Glomerular visceral epithelial cell (primary cell): ENCODE results near the gene CDHR2.

ENCODE experiments used
- DNase-seq: peaks from one replicate; pipeline ENCODE4 v3.0.0-alpha.2; 2016; ENCODE audit errors: extremely low spot score

The CDHR2 gene, protein sequence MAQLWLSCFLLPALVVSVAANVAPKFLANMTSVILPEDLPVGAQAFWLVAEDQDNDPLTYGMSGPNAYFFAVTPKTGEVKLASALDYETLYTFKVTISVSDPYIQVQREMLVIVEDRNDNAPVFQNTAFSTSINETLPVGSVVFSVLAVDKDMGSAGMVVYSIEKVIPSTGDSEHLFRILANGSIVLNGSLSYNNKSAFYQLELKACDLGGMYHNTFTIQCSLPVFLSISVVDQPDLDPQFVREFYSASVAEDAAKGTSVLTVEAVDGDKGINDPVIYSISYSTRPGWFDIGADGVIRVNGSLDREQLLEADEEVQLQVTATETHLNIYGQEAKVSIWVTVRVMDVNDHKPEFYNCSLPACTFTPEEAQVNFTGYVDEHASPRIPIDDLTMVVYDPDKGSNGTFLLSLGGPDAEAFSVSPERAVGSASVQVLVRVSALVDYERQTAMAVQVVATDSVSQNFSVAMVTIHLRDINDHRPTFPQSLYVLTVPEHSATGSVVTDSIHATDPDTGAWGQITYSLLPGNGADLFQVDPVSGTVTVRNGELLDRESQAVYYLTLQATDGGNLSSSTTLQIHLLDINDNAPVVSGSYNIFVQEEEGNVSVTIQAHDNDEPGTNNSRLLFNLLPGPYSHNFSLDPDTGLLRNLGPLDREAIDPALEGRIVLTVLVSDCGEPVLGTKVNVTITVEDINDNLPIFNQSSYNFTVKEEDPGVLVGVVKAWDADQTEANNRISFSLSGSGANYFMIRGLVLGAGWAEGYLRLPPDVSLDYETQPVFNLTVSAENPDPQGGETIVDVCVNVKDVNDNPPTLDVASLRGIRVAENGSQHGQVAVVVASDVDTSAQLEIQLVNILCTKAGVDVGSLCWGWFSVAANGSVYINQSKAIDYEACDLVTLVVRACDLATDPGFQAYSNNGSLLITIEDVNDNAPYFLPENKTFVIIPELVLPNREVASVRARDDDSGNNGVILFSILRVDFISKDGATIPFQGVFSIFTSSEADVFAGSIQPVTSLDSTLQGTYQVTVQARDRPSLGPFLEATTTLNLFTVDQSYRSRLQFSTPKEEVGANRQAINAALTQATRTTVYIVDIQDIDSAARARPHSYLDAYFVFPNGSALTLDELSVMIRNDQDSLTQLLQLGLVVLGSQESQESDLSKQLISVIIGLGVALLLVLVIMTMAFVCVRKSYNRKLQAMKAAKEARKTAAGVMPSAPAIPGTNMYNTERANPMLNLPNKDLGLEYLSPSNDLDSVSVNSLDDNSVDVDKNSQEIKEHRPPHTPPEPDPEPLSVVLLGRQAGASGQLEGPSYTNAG (N-terminal part only)

DNA sequence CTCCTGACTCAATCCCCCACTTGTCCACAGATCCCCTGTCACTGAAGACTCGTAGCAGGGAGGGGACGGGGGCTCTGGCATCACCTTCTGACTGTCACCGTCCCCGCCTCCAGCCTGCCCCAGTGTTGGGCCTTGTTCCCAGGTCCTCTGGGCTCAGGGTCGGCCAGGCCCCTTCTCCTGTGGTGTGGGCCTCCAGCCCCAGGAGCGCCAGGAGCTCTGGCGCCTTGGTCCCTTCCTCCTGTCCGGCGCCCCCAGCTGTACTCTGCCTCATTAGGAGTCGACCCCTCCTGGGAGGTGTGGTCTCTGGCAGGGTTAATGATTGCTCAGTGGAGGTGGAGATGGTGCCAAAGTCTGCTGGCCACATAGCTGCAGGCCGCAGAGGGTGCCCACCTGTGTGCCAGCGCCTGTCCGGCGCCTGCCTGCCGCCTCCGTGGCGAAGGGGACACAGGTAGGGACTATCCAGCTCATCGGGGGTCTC is at the start of gene CDHR2:
Gene CDHR2 (plus strand): TSS at position 376 of the 478 bp plus-strand sequence. CDS start 16,011 bp downstream, outside the sequence.
- DNase-seq: no peak

DNA sequence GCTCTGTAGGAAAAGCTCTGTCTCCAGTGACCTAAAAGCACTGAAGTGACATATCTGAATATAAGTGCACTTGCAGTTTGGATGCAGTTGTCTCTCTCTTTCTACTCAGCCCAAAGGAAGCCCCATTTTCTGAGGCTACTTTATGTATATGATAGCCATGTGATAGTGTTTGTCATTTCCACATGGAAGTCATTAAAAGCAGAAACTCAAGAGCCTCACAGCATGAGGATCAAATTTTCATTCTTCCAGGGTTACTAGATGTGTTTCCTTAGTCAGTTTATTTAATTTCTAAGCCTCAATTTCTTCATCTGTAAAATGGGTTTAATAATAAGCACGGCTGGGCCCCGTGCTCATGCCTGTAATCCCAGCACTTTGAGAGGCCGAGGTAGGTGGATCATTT is 48.6 kb upstream of the CDHR2 start:
- no peak for DNase-seq

DNA sequence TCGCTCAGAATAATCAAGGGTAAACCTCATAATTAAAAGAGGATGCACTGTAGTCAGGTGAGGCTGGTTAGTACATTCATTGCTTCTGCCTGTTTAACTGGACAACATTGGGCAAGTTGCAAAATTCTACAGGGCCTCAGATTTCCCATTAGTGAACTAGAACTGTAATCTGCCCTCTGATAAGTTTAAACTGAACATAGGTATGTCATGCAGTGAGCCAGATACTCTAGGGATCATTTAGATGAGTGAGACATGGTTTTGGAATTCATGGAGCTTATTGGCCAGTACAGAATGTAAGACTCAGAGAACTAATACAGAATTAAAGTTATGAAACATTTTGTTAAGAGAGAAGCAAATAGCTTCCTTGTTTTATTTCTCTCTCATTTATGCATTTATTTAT is 47.8 kb upstream of the CDHR2 start:
- DNase-seq: no peak

DNA sequence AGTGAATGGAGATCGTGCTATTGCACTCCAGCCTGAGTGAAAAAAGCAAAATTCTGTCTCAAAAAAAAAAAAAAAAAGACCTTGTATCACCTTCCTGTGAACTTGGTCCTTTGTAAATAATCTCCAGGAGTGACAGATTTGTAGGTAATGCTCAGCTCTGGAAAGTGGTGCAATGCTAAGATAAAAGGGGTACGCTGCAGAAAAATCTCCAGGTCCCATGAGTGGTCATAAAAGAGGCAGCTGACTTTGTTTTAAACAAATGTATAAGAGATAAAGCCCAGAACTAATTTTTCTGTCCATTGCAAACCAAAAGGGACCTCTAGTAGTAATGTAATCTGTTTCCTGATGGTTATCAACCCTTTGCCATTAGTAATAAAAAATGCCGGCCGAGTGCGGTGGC is 45.6 kb upstream of the CDHR2 start:
- no peak for DNase-seq

DNA sequence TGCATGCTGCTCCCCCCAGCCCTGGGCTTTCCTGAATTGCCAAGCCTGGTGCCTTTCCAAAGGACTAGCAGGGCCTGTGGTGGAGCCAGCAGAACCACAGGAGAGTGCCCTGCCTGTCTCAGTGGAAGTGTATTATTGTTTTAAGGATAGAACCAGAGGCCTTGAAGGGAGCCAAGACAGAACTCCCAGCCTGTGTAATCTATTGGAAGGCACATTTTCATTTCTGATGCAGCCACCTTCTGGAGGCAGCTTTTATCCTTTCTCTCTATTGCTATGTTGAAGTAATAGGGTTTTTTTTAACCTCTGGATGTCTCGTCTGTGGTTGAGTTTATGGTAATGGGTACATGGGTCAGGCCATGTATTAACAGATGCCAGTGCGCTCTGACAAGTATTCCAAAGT is 41.2 kb upstream of the CDHR2 start:
- DNase-seq: no peak

DNA sequence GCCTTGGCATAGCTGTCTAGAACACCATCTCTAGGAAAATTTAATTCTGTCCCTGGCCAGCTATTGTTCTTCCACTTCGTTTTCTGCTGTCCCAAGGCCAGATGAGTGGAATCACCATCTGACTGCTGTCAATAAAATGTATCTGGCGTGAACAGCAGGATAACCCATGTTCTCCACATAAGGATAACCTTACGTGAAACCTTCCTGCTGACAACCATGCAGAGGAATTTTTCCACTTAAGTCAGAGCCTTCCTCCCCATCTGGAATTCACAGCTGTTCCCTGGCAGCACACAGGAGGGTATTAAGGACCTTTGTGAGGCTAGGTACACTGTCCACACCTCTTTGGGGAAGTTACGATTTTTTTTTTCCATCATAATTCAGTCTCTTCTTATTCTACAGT is 40.5 kb upstream of the CDHR2 start:
- DNase-seq: no peak

DNA sequence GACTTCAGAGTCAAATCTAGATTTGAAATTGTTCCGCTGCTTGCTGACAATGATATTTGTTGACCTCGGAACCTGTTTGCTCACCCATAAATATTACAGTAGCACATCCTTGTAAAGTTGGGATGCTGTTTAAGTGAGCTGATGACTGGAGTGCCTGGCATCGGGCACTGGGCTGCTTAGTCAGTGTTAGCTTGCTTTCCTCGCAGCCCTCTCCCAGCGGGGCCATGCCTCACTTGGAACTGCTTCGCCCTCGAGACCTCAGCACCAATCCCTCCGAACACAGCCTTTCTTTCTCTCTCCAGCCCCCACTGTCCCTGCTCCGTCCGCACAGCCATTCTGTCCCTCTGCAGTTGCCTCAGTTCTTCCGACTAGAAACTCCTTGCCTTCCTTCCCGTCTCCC is 35.4 kb upstream of the CDHR2 start:
- no peak for DNase-seq

DNA sequence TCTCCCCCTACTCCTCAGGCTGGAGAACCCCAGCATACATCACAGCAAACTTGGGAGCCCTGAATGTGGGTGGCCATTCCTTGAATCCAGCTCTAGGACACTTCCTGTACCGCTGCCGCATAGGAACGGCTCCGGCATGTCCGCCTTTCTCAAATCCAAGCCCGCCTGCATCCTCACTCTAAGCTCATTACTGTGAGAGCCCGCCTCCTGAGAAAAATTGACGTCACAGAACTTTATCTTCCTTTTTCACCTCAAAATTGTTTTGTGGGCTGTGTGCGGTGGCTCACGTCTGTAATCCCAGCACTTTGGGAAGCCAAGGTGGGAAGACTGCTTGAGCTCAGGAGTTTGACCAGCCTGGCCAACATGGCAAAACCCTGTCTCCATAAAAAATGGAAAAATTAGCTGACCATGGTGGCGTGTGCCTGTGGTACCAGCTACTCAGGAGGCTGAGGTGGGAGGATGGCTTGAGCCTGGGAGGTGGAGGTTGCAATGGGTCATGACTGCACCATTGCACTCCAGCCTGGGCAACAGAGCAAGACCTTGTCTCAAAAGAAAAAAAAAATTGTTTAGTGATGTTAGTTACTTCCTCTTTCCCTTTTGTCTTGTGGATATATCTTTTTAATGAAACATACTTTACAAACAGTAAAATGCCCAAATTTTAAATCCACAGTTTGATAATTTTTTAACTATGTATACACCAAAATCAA is 34.7 kb upstream of the CDHR2 start:
- no peak for DNase-seq

DNA sequence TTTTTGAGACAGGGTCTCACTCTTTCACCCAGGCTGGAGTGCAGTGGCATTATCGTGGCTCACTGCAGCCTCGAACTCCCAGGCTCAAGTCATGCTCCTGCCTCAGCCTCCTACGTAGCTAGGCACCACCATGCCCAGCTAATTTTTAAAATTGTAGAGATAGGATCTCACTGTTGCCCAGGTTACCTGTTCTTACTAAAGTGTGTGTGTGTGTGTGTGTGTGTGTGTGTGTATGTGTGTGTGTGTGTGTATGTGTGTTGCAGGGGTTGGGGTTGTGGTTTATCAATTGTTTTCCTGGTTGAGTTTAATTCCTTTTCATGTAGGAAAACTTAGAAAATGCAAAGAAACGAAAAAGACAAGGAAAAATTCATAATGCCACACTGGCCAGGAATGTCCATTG is 33.7 kb upstream of the CDHR2 start:
- DNase-seq: no peak

DNA sequence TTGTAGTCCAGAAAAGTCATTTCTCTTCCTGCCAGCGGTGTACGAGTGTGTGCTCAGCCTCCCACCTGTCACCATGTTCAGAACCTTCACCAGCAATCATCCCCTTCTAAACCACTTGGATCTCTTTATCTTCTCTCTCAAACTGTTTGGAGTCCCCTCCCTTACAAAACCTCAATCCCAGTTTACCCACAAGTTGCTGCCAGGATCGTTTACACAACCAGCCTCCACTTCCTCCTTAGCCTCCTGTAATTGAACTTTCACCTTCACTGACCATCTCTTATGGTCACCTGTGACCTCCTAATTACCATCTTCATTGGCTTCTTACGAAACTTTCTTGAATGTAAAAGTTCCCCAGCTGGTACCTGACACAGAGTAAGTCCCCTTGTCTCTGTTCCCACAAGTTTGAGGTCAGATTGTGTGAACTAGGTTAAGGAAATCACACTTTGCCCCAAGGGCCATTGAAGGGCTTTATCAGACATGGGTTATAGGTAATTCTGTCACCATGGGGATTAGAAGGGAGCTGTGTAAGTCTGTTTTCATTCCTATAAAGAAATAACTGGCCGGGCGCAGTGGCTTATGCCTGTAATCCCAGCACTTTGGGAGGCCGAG is 32.0 kb upstream of the CDHR2 start:
- no peak for DNase-seq

DNA sequence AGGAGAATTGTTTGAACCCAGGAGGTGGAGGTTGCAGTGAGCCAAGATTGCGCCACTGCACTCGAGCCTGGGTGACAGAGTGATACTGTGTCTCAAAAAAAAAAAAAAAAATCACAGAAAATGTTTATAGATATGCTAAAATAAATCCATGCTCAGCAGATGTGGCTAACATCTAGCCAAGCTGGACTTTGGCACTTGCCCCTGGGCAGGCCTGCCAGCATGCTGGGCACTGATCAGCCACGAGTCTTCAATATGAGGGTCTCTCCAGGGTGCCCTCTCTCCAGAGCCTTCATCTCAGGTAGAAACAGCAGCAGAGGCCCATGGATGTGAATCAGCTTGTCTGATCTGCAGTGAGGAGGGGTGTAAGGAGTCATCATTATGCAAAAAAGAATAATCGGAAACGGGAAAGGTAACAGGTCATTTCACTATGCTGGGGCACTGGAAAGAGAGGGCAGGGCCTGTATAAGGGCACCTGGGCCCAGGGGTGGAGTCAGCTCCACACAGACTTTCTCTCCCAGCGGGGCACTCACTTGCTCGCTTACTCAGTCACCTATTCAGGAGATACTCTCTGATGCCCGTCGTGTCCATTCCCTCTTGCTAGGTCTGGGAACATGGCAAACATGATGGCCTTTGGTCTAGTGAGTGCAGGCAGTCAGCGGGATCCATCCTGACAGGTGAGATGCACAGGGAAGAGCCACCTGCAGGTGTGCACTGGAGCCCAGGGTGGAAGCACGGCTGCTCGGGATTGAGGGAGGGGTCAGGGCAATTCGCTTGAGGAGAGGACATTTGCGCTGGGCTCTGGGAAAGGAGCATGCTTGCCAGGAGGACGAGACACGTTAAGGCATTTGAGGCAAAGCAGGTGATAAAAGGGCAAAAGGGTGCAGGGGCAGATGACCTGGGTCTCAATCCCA is 29.1 kb upstream of the CDHR2 start:
- DNase-seq: no peak

DNA sequence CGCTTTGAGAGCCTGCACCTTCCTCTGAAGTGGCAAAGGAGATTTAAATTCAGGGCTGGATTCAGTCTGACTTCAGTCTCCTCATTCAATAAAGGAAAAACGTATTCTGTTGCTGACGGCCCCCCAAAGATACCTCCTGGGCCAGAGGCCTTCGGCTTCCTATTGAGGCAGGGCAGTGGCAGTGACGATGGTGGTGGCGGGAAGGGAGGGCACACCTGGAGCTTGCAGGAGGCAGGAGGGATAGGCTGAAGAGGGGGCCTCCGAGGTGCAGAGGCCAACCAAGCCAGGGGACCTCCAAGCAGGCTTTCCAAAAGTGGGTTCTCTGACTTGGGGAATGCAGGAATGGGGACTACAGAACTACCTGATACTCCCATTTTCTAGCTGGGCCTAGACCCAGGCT is 27.9 kb upstream of the CDHR2 start:
- no peak for DNase-seq

DNA sequence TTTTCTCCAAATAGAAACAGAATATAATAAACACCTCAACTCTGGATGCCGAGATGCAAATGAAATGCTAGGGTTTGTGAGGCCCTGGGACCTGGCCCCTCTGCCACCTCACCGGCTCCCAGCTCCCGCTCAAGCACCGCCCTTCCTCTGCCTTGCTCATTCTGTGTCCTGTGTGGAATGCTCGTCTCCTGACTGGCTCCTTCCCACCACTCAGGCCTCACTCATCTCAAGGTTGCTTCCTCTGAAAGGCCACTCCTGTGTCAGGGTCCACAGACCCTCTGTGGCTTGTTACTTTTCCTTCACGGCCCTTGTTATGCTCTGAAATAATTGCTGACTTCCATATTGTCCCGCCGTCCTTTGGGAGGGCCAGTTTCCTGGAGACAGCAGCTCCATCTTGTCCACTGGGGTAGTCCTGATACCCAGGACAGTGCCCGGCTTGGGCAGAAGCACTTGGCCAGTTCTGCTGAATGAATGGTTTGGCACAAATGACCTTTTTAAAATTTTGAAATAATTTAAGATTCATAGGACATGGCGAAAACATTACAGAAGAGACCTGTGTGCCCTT is 27.4 kb upstream of the CDHR2 start:
- DNase-seq: no peak

DNA sequence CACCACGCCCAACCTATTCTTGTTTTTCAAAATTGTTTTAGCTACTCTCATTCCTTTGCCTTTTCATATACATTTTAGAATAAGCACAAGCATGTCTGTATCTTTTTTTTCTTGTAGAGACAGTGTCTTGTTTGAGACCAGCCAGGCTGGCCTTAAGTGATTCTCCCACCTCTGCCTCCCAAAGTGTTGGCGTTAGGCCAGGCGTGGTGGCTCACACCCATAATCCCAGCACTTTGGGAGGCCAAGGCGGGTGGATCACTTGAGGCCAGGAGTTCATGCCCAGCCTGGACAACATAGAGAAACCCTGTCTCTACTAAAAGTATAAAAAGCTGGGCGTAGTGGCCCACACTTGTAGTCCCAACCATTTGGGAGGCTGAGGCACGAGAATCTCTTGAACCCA is 25.0 kb upstream of the CDHR2 start:
- DNase-seq: no peak

DNA sequence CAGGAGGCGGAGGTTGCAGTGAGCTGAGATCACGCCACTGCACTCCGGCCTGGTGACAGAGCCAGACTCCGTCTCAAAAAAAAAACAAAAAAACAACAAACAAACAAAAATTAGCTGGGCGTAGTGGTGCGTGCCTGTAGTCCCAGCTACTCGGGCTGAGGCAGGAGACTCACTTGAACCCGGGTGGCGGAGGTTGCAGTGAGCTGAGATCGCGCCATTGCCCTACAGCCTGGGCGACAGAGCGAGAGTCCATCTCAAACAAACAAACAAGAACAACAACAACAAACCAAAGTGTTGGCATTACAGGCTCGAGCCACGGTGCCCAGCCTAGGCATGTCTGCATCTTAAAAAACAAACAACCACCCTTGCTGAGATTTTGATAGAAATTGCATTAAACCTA is 24.2 kb upstream of the CDHR2 start:
- DNase-seq: no peak

DNA sequence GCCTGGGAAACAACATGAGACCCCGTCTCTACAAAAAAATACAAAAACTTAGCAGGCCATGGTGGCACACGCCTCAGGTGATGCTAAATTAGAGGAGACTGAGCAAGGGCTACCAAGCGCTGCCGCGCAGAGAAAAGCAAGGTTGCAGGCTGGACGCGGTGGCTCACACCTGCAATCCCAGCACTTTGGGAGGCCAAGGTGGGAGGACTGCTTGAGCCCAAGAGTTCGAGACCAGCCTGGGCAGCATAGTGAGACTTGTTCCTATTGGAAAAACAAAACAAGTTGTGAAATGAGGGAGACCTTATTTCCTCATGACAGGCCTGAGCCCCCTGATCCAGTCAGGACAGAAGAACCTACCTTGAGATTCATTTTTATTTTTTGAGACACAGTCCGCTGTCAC is 23.5 kb upstream of the CDHR2 start:
- DNase-seq: no peak

DNA sequence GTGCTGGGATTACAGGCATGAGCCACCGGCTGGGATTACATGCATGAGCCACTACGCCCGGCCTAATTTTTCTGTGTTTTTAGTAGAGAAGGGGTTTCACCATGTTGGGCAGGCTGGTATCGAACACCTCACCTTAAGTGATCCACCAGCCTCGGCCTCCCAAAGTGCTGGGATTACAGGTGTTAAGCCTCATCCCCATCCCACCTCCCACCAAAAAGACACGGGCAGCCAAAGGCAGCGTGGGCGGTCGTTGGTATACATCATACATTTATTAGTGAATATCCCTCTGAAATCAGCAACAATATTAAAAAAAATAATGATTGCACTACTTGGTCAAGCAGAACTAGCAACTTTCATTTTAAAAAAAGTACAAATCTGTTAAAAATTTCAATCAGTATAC is 22.7 kb upstream of the CDHR2 start:
- no peak for DNase-seq

DNA sequence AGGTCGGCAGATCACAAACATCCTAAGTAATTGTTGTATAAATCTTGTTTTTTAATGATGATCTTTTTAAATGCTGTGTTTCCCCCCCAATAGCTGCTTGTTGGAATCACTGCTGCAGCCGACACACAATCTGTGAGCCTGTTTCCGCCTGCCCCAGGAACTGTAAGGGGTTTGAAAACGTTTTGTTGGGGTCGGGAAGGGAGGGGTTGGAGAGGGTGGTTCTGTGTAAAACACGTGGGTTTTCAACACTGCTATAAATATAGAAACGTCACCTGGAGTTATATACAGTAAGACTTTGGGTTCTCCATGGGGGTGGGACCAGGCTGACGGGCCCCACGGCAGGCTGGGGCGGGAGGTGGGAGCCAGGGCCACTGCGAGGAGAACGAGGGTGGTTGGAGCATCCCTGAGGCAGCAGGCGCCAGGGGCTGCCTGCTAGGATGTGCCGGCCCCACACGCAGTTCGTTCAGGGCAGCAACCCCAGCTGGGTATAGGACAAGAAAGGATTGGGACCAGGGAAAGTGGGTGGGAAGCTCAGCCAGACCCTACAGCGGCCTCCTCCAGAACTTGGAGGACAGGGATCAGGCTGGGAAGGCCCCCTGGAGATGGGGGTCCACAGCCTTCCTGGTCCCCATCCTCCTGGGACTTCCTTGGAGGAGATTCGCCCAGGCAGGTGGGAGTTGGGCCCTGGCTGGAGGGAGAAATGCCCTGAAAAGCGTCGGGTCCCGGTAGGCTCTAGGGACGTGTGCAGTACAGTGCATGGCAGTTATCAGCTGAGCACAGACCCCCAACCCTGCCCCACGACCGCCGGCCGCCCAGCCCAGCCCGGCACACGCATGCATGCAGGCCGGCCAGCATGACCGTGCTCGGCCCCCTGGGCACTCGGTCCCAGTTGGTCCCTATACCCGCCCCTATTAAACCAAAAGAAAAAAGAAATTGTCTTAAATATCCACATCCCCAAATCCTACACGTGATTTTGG is 21.6 kb upstream of the CDHR2 start:
- no peak for DNase-seq
